OCI-LY1 (cell line): ENCODE measurements around the gene TAX1BP3.

Experiments
- EZH2 ChIP-seq: fragments of 200-600 bp; sonication (generic), shearing (Covaris generic); IDR thresholded peaks from 2 replicates; pipeline ENCODE4 v1.8.0; 2017; ENCODE audit warnings: borderline replicate concordance, mixed run types, mild to moderate bottlenecking, antibody characterized with exemption, low read length, moderate library complexity, mixed read lengths
- TF ChIP-seq, protein P1 (sequence below): fragments of 200-600 bp; sonication (generic), shearing (Covaris generic); IDR thresholded peaks from 2 replicates; pipeline ENCODE4 v1.5.1; 2017; ENCODE audit warnings: mild to moderate bottlenecking, antibody characterized with exemption, low read length, moderate library complexity, mixed read lengths

- TF ChIP-seq, protein P1, sequence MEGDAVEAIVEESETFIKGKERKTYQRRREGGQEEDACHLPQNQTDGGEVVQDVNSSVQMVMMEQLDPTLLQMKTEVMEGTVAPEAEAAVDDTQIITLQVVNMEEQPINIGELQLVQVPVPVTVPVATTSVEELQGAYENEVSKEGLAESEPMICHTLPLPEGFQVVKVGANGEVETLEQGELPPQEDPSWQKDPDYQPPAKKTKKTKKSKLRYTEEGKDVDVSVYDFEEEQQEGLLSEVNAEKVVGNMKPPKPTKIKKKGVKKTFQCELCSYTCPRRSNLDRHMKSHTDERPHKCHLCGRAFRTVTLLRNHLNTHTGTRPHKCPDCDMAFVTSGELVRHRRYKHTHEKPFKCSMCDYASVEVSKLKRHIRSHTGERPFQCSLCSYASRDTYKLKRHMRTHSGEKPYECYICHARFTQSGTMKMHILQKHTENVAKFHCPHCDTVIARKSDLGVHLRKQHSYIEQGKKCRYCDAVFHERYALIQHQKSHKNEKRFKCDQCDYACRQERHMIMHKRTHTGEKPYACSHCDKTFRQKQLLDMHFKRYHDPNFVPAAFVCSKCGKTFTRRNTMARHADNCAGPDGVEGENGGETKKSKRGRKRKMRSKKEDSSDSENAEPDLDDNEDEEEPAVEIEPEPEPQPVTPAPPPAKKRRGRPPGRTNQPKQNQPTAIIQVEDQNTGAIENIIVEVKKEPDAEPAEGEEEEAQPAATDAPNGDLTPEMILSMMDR, result no peak
- TF ChIP-seq EZH2, result no peak
Observed at GRCh38 chr17:3669085-3669347, 638 bp upstream of the TAX1BP3 start.
